Activated naive CD4-positive, alpha-beta T cell treated with anti-CD3 and anti-CD28 coated beads, Interleukin-2, amount 50 U/mL, for 16 hours (primary cell): ENCODE data around the gene PLPP4.

Source experiments
- DNase-seq: peaks from one replicate; pipeline ENCODE4 v3.0.0-alpha.2; 2020

The PLPP4 gene

GRCh38 chr10:120527691-120528090 is 70.7 kb downstream of the PLPP4 start:
- DNase-seq: no peak

DNA sequence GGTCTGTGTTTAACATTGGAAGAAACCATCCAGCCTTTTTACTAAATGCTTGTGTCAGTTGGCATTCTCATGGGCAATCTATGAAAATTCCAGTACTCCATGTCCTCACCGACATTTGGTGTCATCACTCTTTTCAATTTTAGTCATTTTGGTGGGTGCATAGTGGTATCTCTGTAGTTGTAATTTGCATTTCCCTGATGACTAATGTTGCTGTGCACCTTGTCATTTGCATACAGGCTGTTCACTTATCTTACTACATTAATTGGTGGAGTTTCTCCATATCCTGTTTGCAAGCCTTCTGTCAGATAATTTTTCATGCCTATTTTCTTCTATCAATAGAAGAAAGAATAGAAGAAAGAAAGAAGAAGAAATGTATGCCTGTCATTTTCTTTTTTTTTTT is 73.7 kb downstream of the PLPP4 start:
- DNase-seq: no peak

DNA sequence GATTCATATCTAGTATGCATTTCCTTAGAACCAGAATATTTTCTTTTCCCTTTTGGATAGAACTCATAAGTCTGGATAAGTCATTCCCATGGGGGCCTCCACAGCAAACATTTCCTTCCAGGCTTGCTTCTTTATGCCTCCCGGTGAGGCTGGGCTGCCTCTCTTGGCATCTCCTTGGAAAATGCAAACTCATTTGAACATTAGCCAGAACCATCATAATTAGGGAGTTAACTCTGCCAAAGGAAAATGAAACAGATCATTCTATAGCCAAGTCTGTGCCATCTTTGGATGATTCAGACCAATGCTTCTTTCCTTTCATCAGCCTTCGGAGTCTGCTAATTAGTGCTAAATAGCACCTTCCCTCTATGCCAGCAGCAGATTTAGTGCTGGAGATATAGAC is 81.1 kb downstream of the PLPP4 start:
- no peak for DNase-seq

DNA sequence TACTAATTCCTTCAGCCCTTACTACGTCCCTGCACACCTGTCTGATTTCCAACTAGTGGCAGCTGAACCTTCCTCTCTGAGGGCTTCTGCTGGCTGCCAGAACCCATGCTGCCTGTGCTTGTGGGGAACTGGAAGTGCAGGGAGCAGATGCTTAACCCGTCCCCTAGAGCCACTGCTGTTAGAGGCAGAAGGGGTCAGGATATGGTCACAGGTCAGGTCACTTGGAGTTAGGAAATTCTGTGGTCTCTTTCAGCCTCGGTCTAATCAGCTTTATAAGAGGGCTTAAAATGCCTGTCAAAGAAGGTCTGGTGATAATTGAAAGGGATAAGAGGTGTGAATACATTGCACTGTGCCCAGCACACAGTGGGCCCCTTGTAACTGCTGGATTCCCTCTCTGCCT is 82.0 kb downstream of the PLPP4 start:
- no peak for DNase-seq

GRCh38 chr10:120540486-120540885 is 83.5 kb downstream of the PLPP4 start:
- no peak for DNase-seq

DNA sequence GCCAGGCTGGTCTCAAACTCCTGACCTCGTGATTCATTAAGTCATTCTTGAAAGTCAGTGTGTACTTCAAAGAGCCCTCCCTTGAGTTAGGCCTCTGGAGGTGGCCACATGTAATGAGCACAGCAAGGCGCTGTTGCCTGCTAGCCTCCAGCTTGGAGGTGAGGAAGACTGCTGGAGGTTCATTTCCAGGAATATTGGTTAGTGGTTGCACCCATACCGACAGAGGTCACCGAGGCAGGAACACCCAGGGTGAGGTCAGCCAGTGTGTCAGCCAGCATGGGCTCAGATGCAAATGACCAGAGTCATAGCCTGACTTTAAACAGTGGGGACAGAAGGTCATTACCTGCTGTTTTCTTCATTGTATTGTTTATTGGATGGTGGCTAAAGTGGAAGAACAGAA is 85.0 kb downstream of the PLPP4 start:
- DNase-seq: no peak

DNA sequence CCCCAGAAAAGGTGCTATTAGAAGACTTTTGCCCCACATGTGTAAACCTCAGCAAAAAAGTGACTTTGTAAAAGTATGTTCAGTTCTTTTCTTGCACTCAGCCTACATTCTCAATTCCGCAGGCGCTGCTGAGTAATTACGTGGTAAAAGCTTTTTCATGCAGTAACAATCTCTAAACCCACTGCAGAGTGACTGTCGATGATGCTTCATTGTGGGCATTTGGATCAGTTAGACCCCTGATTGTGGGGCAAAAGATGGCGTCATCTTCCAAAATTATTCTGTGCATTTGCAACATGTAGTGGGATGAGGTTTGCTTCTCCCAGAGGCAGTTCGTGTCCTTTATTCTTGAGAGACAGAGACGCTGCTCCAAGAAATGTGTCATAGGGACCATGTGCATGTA is 85.6 kb downstream of the PLPP4 start:
- no peak for DNase-seq

- no peak for DNase-seq
These were observed 86.3 kb downstream of the PLPP4 start for GRCh38 chr10:120543291-120543690.

GRCh38 chr10:120548210-120548609 is 91.2 kb downstream of the PLPP4 start:
- no peak for DNase-seq

- DNase-seq: no peak
These were observed 95.2 kb downstream of the PLPP4 start for GRCh38 chr10:120552262-120552661.

GRCh38 chr10:120553911-120554310 is 96.9 kb downstream of the PLPP4 start:
- DNase-seq: no peak

DNA sequence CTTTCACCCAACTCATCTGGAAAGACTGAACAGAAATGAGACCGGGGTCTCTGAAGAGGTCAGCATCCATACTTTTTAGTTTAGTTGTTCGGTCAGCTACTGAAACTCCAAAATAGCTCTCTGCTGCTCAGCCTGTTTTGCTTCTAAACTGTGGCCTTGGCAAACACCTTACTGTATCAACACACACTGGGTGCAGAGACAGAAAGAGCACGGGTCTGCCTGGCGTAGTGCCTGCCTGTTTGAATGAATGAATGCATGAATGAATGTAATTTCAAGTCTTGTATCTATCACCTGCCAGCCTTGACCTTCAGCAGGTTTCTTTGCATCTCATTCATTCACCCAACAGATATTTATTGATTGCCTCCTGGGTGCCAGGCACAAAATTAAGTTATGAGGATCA is 98.4 kb downstream of the PLPP4 start:
- DNase-seq: no peak

GRCh38 chr10:120555842-120556532 is 99.0 kb downstream of the PLPP4 start:
- no peak for DNase-seq

DNA sequence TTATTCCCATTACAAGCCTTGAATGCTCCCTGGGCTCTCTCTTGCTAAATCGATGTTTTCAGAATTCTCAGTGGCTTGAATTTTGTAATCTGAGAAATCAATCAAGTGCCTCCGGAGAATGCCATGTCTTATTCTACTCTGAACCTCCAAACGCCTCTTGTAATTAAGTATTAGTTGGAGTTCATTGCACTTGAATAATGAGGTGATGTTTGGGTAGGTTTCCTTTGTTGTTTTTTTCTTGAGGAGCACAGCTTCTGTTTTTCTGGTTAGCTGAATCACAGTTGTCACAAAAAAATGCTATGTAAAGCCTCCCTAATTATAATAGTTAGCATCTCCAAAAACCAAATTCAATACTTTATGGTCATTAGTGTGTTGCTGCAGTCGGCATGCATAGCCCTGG is 100.3 kb downstream of the PLPP4 start:
- DNase-seq: no peak

- DNase-seq: no peak
These were observed 102.8 kb downstream of the PLPP4 start for GRCh38 chr10:120559800-120560199.

DNA sequence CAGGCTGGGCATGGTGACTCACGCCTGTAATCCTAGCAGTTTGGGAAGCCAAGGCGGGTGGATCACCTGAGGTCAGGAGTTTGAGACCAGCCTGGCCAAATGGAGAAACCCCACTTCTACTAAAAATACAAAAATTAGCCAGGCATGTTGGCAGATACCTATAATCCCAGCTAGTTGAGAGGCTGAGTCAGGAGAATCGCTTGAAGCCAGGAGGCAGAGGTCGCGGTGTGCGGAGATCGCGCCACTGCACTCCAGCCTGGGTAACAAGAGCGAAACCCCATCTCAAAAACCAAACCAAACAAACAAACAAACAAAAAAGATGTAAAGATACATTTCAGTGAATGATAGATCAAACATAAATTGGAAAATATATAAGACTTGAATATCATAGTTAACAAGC is 105.9 kb downstream of the PLPP4 start:
- no peak for DNase-seq

DNA sequence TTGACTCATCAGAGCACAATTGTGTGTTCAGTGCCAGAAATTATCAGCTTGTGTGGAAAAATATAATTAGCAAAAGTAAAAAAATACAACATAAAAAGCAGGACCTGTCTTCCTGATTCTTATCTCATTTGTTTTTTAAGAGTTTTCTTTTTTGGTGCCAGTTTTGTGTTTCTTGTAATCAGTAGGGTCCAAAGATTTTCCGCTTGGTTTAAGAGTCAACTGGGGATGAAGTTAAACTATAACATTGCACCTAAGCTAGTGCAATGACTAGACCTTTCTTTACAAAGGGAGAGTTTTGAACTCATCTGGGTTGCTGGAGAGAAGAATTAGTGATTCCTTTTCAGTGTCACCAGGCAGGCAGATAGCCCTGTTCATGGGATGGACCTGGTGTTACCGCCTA is 113.4 kb downstream of the PLPP4 start:
- no peak for DNase-seq

GRCh38 chr10:120571266-120571665 is 114.2 kb downstream of the PLPP4 start:
- no peak for DNase-seq

DNA sequence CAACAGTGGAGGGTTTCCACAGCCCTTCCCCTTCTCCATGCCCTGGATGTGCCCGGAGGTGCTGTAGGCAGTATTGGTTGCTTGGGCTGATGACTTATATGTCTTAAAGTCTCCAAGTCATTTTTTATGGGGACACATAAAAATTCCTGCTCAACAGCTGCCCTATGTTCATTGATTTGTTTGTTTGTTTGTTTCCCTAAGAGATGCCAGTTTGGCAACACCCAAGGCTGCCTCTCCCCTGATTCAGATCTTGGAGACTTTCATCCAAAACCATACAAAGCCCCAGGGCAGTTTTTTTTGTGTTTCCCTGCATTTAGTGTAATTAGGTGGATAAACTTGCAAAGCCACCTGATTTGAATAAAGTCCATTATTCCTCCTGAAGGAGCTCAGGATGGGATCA is 115.3 kb downstream of the PLPP4 start:
- no peak for DNase-seq

DNA sequence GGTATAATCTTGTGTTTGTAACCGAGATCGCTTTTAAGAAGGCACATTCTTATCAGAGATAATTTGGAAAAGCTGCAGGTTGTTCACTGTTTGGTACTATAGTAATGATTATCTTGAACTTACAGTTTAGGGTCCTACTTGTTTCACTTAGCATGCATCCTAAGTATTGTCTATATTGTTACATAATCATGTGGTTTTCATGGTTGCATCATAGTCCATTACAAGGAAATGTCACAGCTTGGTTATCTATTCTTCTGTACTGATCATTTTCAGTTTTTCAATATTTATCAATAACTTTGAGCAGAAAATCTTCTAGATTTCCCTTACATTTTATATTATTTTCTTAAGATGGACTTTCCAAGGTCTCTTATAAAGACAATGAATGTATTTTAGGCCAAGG is 116.3 kb downstream of the PLPP4 start:
- DNase-seq: no peak

- DNase-seq: no peak
These were observed 118.0 kb downstream of the PLPP4 start for GRCh38 chr10:120574981-120575380.

- no peak for DNase-seq
These were observed 118.4 kb downstream of the PLPP4 start for GRCh38 chr10:120575411-120575810.

DNA sequence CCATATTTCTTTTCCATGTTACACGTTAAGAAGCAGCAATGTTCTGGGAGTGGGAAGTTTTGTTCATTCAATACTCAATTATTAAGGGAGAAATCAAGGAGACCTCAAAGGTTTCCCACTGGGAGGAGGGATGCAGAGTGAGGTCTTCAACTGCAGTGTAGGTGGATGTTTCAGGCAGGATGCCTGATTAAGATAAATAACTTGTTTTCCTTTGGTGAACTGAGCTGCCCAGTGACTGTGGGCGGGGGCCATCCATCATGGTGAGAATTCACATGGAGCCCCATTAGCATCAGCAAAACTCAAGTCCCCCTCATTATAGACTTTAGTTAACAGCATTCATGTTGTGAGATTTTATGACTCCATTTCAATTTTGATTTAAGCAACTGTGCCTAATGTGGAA is 121.1 kb downstream of the PLPP4 start:
- DNase-seq: no peak

DNA sequence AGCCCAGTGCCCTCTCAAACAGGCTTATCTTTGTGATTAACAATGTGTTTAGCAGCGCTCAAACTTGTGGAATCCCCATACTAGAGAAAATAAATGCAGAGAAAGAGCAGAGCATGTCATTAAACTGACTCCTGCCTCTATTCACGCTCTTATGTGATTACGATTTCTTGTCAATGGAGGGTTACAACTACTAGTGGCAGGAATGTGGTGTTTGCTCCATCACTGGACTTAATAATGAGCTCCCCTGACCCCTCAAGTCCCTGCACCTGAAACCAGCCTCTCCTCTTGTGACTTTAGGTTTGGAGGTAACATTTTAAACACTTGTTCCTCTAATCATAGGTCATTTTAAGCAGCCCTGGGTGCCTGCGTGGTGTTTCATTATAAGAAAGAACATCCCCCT is 121.9 kb downstream of the PLPP4 start:
- DNase-seq: no peak
